Adrenal gland (tissue), 5 donors: ENCODE results near the gene ENGASE.

Experiments used
- CTCF ChIP-seq, 6 experiments: fragments of 450-650 bp in 4 of 6; fragments of 200-600 bp in 2 of 6; sonication (generic) in 1 of 6; IDR thresholded peaks; 1 replicate in 5 of 6; 2 replicates in 1 of 6; pipeline versions ENCODE4 v1.5.1 to v1.8.0; 2016 to 2021; ENCODE audit warnings: antibody characterized with exemption in 6 of 6, mild to moderate bottlenecking in 2 of 6, moderate library complexity in 1 of 6
- POLR2A ChIP-seq, 2 donors: fragments of 450-650 bp; IDR thresholded peaks; one replicate each; pipeline ENCODE4 v1.6.1; 2017; ENCODE audit warnings: antibody characterized with exemption in 2 of 2, mild to moderate bottlenecking in 2 of 2, moderate library complexity in 1 of 2
- donor health status: DM: no; HTN: no; CAD: no.

GRCh38 chr17:79078476-79079190 lies 4.0 kb downstream of the ENGASE start:
- TF ChIP-seq CTCF (IDR thresholded peaks at IDR 0.05) (no peak), POLR2A (IDR thresholded peaks at IDR 0.05) (no peak)
